OCI-LY1 (cell line): Measurements from ENCODE around the gene SOX10.

Source experiments
- H2AFZ ChIP-seq: fragments of 200-600 bp; sonication (generic), shearing (Covaris generic); 2 replicates; pipeline ENCODE4 v1.6.0; 2014; ENCODE audit warnings: antibody characterized with exemption, mild to moderate bottlenecking, low read length
- H3F3A ChIP-seq: fragments of 200-600 bp; sonication (generic), shearing (Covaris generic); 2 replicates; pipeline ENCODE4 v1.6.0; 2014; ENCODE audit warnings: mild to moderate bottlenecking, antibody characterized with exemption, low read length, moderate library complexity; ENCODE audit not compliant: insufficient read depth
- H3K27ac ChIP-seq: fragments of 200-600 bp; sonication (generic); 2 replicates; pipeline ENCODE4 v1.5.1; 2014; ENCODE audit warnings: low read length, mixed run types, mild to moderate bottlenecking, low read depth; ENCODE audit not compliant: poor library complexity, severe bottlenecking
- H3K27me3 ChIP-seq: fragments of 200-600 bp; sonication (generic); 2 replicates; pipeline ENCODE4 v1.6.0; 2014; ENCODE audit warnings: antibody characterized with exemption, mild to moderate bottlenecking, low read length, moderate library complexity; ENCODE audit not compliant: insufficient read depth
- H3K36me3 ChIP-seq: fragments of 200-600 bp; sonication (generic); 2 replicates; pipeline ENCODE4 v1.6.1; 2014; ENCODE audit warnings: mild to moderate bottlenecking, antibody characterized with exemption, low read length, moderate library complexity, mixed read lengths; ENCODE audit not compliant: insufficient read depth
- H3K4me1 ChIP-seq: fragments of 200-600 bp; sonication (generic); 2 replicates; pipeline ENCODE4 v1.5.1; 2014; ENCODE audit warnings: mild to moderate bottlenecking, low read length, moderate library complexity; ENCODE audit not compliant: insufficient read depth, severe bottlenecking
- H3K4me2 ChIP-seq: fragments of 200-600 bp; sonication (generic), shearing (Covaris generic); 2 replicates; pipeline ENCODE4 v1.6.1; 2014; ENCODE audit warnings: low read length
- H3K4me3 ChIP-seq: fragments of 200-600 bp; sonication (generic); 2 replicates; pipeline ENCODE4 v1.5.1; 2014; ENCODE audit warnings: low read length, low read depth, mild to moderate bottlenecking, mixed read lengths; ENCODE audit not compliant: poor library complexity, severe bottlenecking
- H3K79me2 ChIP-seq: fragments of 200-600 bp; shearing (Covaris generic); 2 replicates; pipeline ENCODE4 v1.6.1; 2016; ENCODE audit warnings: mixed run types, low read length, mixed read lengths; ENCODE audit not compliant: insufficient read depth
- H3K9ac ChIP-seq: fragments of 200-600 bp; sonication (generic), shearing (Covaris generic); 2 replicates; pipeline ENCODE4 v1.6.1; 2014; ENCODE audit warnings: mild to moderate bottlenecking, low read length, mixed read lengths
- H3K9me2 ChIP-seq: fragments of 200-600 bp; sonication (generic), shearing (Covaris generic); 2 replicates; pipeline ENCODE4 v1.6.1; 2014; ENCODE audit warnings: low read depth, mild to moderate bottlenecking, low read length, mixed read lengths
- H3K9me3 ChIP-seq: fragments of 200-600 bp; shearing (Covaris generic); 2 replicates; pipeline ENCODE4 v1.6.1; 2014; ENCODE audit warnings: low read length, mixed read lengths
- H4K20me1 ChIP-seq: fragments of 200-600 bp; sonication (generic), shearing (Covaris generic); 2 replicates; pipeline ENCODE4 v1.6.0; 2016; ENCODE audit warnings: mild to moderate bottlenecking, low read length; ENCODE audit not compliant: insufficient read depth
- EZH2 ChIP-seq: fragments of 200-600 bp; sonication (generic), shearing (Covaris generic); IDR thresholded peaks from 2 replicates; pipeline ENCODE4 v1.8.0; 2017; ENCODE audit warnings: borderline replicate concordance, mixed run types, mild to moderate bottlenecking, antibody characterized with exemption, low read length, moderate library complexity, mixed read lengths
- TF ChIP-seq, protein P1 (sequence below): fragments of 200-600 bp; sonication (generic), shearing (Covaris generic); IDR thresholded peaks from 2 replicates; pipeline ENCODE4 v1.5.1; 2017; ENCODE audit warnings: mild to moderate bottlenecking, antibody characterized with exemption, low read length, moderate library complexity, mixed read lengths

SOX10 gene

DNA sequence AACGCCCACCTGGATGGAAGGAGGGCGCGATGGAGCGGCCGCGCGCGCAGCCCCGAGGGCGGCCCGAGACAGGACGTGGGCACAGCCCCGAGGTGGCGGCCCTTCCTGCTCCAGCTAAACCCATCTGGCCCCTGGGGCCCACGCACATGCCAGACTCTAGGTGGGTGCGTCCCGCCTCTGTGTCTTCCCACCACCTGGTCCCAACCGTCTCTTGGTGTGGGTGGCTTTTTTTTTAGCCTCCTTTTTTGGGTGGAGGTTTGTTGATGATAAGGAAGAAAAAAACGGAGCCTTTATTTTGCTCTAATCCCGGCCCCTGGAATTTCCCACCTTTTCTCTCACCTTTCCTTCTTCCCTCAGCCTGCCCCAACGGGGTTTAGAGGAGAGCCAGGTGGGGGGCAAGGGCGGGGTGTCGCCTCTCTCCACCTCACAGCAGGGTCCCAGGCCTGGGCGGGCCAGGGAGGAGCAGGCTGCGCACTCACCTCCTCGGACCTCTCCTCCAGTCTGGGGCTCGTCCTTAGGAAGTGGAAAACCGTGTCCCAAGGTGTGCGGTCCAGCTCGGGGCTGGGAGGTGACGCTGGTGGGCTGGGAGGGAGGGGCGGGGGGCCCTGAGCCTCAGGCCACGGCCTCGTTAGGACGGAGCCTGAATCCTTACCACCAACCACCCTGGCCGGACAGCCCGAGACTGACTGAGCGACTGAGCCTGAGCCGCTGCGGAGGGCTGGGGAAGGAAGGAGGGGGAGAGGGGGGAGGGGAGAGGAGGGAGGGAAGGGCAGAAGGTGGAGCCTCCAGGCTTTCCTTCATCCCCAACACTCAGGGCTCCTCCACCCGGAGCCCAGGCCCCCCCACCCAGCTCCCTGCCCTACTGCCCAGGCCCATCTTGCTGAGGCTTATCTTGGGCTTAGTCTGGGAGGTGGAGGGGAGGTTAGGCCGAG, at the start of gene SOX10:
TSS of gene SOX10 (minus strand) at position 696 of the 932 bp plus-strand sequence. CDS start 771 bp downstream, outside the sequence.
- H3K36me3 ChIP-seq, result no peaks in the 10 kb centered on the region; the same call in 1 of the 2 replicates
- no peaks in the 10 kb centered on the region for H3K27me3 ChIP-seq
- no peak within 1 kb of the TSS for H3K9ac ChIP-seq
- H4K20me1 ChIP-seq, result no peaks in the 10 kb centered on the region
- no peak within 1 kb of the TSS for H3K4me2 ChIP-seq
- no peaks in the 10 kb centered on the region for H3K9me3 ChIP-seq
- no peaks in the 10 kb centered on the region for H3K4me1 ChIP-seq
- no peaks in the 10 kb centered on the region for H3K9me2 ChIP-seq
- no peak within 1 kb of the TSS for H3K27ac ChIP-seq
- H3F3A ChIP-seq, result no peaks in the 10 kb centered on the region
- H3K4me3 ChIP-seq, result no peak within 1 kb of the TSS
- no peaks in the 10 kb centered on the region for H3K79me2 ChIP-seq
- no peak within 1 kb of the TSS for H2AFZ ChIP-seq
- TF ChIP-seq, protein P1, sequence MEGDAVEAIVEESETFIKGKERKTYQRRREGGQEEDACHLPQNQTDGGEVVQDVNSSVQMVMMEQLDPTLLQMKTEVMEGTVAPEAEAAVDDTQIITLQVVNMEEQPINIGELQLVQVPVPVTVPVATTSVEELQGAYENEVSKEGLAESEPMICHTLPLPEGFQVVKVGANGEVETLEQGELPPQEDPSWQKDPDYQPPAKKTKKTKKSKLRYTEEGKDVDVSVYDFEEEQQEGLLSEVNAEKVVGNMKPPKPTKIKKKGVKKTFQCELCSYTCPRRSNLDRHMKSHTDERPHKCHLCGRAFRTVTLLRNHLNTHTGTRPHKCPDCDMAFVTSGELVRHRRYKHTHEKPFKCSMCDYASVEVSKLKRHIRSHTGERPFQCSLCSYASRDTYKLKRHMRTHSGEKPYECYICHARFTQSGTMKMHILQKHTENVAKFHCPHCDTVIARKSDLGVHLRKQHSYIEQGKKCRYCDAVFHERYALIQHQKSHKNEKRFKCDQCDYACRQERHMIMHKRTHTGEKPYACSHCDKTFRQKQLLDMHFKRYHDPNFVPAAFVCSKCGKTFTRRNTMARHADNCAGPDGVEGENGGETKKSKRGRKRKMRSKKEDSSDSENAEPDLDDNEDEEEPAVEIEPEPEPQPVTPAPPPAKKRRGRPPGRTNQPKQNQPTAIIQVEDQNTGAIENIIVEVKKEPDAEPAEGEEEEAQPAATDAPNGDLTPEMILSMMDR, result no peak
- no peak for TF ChIP-seq EZH2

DNA sequence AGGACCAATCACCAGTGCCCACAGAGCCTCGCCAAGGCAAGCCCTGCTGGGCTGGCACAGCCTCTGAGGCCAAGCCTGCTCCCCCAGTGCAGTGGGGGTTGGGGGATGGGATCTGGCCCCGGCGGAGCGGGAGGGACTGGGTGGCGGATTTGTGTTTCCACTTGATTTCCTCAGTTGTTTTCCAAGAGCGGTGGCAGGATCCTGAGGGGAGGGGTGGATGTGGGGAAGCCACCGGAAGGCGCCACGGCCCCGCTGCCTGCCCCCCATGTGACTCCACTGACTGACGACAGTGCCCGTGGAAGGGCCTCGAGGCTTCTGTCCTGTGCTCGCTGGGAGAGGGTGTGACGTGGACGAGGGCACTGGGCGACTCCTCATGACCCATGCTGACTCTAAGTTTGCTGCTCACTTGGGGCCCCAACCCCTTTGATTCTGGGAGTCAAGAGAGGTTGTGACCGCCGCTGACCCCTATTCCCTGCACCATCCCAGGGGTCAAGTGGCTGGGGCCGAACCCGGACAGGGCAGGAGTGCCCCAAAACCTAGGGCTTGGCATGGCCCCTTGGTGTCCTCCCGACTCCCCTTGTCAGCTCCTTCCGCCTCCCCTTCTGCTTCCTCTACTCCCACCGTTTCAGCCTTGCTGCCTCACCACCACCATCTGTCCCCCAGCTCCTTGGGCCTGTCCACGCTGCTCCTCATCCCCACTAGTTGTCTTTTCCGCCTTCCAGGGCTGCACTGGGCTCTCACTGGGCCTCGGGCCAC, 49.3 kb upstream of the SOX10 start:
- Histone ChIP-seq H3K4me2 (no peak overlapping the region), H3K27ac (no peak overlapping the region)

More for the DNA sequence above, 49.3 kb upstream of the SOX10 start:
- Histone ChIP-seq H3K36me3 (no peaks in the 10 kb centered on the region), H3K4me1 (peaks cover 9% of the 10 kb centered on the region), H3F3A (no peaks in the 10 kb centered on the region), H3K79me2 (no peaks in the 10 kb centered on the region), H3K9me3 (no peaks in the 10 kb centered on the region), H3K27me3 (peaks cover 19% of the 10 kb centered on the region; the same call in 1 of the 2 replicates), H3K9ac (no peak overlapping the region), H3K4me3 (no peak overlapping the region), H3K9me2 (no peaks in the 10 kb centered on the region), H4K20me1 (no peaks in the 10 kb centered on the region), H2AFZ (no peak overlapping the region)
- TF ChIP-seq, protein P1, result no peak
- no peak for TF ChIP-seq EZH2
